SU-DHL-6 (cell line): ENCODE measurements around the gene KLHL29.

Experiments used
- H2AFZ ChIP-seq: fragments of 200-600 bp; sonication (generic); 2 replicates; pipeline ENCODE4 v1.6.1; 2014; ENCODE audit warnings: low read depth, mild to moderate bottlenecking, moderate library complexity, mixed read lengths, antibody characterized with exemption, low read length; ENCODE audit not compliant: severe bottlenecking
- H3F3A ChIP-seq: fragments of 200-600 bp; shearing (Covaris generic); 2 replicates; pipeline ENCODE4 v1.6.0; 2016; ENCODE audit warnings: antibody characterized with exemption, mild to moderate bottlenecking; ENCODE audit not compliant: insufficient read depth
- H3K27ac ChIP-seq: fragments of 200-600 bp; sonication (generic); 2 replicates; pipeline ENCODE4 v1.5.1; 2016; ENCODE audit warnings: low read depth, mild to moderate bottlenecking, low read length, moderate library complexity, mixed read lengths
- H3K27me3 ChIP-seq: fragments of 200-600 bp; sonication (generic), shearing (Covaris generic); 2 replicates; pipeline ENCODE4 v1.6.0; 2014; ENCODE audit warnings: mild to moderate bottlenecking, low read length
- H3K36me3 ChIP-seq: fragments of 200-600 bp; sonication (generic); 2 replicates; pipeline ENCODE4 v1.6.1; 2014; ENCODE audit warnings: mild to moderate bottlenecking, low read length, mixed read lengths
- H3K4me2 ChIP-seq: fragments of 300-600, 200-600 bp; shearing (Covaris generic), sonication (generic); 2 replicates; pipeline ENCODE4 v1.6.0; 2014; ENCODE audit warnings: low read length, low read depth, mild to moderate bottlenecking; ENCODE audit not compliant: poor library complexity, severe bottlenecking
- H3K4me3 ChIP-seq: fragments of 200-600 bp; sonication (generic); 2 replicates; pipeline ENCODE4 v1.5.1; 2014; ENCODE audit warnings: antibody characterized with exemption, low read length, mild to moderate bottlenecking, mixed read lengths; ENCODE audit not compliant: insufficient read depth, poor library complexity, severe bottlenecking
- H3K79me2 ChIP-seq: fragments of 200-600 bp; sonication (generic); 2 replicates; pipeline ENCODE4 v1.6.1; 2014; ENCODE audit warnings: mild to moderate bottlenecking, low read length, moderate library complexity; ENCODE audit not compliant: insufficient read depth
- H3K9ac ChIP-seq: fragments of 200-600 bp; sonication (generic); 2 replicates; pipeline ENCODE4 v1.7.0; 2014; ENCODE audit warnings: mild to moderate bottlenecking, low read length
- H3K9me2 ChIP-seq: fragments of 200-600 bp; sonication (generic); replicated peaks from 2 replicates; pipeline ENCODE4 v1.6.1; 2014; ENCODE audit warnings: low read length; ENCODE audit not compliant: insufficient read depth
- H3K9me3 ChIP-seq: fragments of 200-600 bp; sonication (generic); 2 replicates; pipeline ENCODE4 v1.6.1; 2014; ENCODE audit warnings: low read length, mixed read lengths; ENCODE audit not compliant: insufficient read depth
- H4K20me1 ChIP-seq: fragments of 200-600 bp; sonication (generic); 2 replicates; pipeline ENCODE4 v1.6.1; 2014; ENCODE audit warnings: low read depth, mild to moderate bottlenecking, antibody characterized with exemption, low read length, moderate library complexity, mixed read lengths
- EZH2phosphoT487 ChIP-seq: fragments of 200-600 bp; sonication (generic), shearing (Covaris generic); conservative IDR thresholded peaks from 2 replicates; pipeline ENCODE4 v1.6.1; 2018; ENCODE audit warnings: mild to moderate bottlenecking, antibody characterized with exemption, low read length, moderate library complexity, mixed read lengths
- TF ChIP-seq, protein P1 (sequence below): fragments of 200-600 bp; sonication (generic); IDR thresholded peaks from one replicate; pipeline ENCODE4 v1.5.1; 2017; ENCODE audit warnings: antibody characterized with exemption, mild to moderate bottlenecking, low read length, moderate library complexity; ENCODE audit not compliant: insufficient read depth, poor library complexity, severe bottlenecking

KLHL29 gene

DNA sequence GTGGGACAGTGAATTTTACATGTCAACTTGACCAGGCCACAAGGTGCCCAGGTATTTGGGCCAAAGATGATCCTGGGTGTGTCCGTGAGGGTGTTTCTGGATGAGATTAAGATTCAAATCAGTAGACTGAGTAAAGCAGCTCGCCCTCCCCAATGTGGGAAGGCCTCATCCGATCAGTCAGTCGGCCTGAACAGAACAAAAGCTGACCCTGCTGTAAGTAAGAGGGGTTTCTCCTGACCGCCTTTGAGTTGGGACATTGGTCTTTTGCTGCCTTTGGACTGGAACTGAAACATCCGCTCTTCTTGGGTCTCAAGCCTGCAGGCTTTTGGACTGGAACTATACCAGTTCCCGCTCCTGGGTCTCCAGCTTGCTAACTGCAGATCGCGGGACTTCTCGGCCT is 233.3 kb downstream of the KLHL29 start:
- Histone ChIP-seq H3K36me3 (no peaks in the 10 kb centered on the region), H3K27ac (no peak overlapping the region)

DNA sequence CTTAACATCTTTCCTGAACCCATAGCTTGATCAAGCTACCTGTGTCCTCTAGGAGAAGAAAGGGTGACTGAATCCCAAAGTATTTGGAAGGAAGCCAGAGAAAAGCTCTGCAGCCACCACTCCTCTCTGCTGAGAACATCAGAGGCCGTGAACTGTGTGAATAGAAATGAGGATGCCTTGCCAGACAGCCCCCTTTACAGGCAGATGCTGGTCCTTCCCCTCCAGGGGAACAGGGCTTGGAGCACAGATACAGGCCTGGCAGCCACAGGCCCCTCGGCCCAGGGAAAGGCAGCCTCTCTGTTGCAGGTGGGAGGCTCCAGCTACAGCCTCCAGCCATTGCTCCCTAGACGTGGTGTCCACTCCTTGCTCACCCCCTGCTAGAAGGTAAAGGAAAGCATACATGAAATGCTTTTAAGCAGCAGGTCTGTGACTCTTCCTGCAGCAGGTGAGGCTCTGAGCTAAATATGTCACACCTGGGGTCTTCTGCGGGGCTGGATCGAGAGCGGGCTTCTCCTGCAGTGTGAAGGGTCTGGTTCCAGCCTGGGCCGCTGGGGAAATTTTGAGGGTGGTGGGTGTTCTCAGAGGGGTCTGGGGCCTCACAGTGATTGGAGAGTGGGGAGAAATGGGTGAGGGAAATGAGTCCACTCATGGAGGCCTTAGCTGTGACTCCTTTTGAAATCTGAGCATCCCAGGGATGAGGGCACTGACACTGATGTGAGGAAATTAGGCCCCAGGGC is 234.0 kb downstream of the KLHL29 start:
- no peak for TF ChIP-seq EZH2phosphoT487
- TF ChIP-seq, protein P1, sequence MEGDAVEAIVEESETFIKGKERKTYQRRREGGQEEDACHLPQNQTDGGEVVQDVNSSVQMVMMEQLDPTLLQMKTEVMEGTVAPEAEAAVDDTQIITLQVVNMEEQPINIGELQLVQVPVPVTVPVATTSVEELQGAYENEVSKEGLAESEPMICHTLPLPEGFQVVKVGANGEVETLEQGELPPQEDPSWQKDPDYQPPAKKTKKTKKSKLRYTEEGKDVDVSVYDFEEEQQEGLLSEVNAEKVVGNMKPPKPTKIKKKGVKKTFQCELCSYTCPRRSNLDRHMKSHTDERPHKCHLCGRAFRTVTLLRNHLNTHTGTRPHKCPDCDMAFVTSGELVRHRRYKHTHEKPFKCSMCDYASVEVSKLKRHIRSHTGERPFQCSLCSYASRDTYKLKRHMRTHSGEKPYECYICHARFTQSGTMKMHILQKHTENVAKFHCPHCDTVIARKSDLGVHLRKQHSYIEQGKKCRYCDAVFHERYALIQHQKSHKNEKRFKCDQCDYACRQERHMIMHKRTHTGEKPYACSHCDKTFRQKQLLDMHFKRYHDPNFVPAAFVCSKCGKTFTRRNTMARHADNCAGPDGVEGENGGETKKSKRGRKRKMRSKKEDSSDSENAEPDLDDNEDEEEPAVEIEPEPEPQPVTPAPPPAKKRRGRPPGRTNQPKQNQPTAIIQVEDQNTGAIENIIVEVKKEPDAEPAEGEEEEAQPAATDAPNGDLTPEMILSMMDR: no peak
- Histone ChIP-seq H2AFZ (no peak overlapping the region), H3K79me2 (no peaks in the 10 kb centered on the region), H3K9me2 (no peaks in the 10 kb centered on the region), H3K9me3 (no peaks in the 10 kb centered on the region), H3F3A (no peaks in the 10 kb centered on the region), H4K20me1 (no peaks in the 10 kb centered on the region), H3K27me3 (no peaks in the 10 kb centered on the region), H3K27ac (no peak overlapping the region), H3K9ac (no peak overlapping the region), H3K4me3 (no peak overlapping the region), H3K36me3 (no peaks in the 10 kb centered on the region), H3K4me2 (no peak overlapping the region)

More for the DNA sequence above, 233.3 kb downstream of the KLHL29 start:
- Histone ChIP-seq H3K9ac (no peak overlapping the region), H3K79me2 (no peaks in the 10 kb centered on the region), H3K9me2 (no peaks in the 10 kb centered on the region), H3K4me2 (no peak overlapping the region), H3K9me3 (no peaks in the 10 kb centered on the region), H3K27me3 (no peaks in the 10 kb centered on the region), H4K20me1 (no peaks in the 10 kb centered on the region), H2AFZ (no peak overlapping the region), H3K4me3 (no peak overlapping the region), H3F3A (no peaks in the 10 kb centered on the region)
- TF ChIP-seq, protein P1: no peak
- no peak for TF ChIP-seq EZH2phosphoT487

DNA sequence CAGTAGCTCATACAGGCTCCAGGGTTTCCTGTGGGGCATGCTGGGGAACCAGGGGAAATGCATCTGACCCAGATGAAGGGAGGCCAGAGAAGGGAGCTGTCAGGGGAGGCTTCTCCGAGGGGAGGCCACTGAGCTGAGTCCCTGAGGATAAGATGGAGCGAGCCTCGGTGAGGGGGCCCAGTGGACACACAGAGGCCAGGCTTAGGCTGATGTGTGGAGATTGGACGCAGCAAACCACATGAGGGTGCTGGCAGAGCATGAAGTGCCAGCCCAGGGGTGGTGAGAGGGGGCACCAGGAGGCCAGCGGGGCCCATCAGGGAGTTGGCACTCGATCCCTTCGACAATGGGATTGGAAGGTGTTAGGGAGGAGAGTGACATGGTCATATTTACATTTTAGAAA is 235.0 kb downstream of the KLHL29 start:
- Histone ChIP-seq H3K9me3 (no peaks in the 10 kb centered on the region), H3K36me3 (no peaks in the 10 kb centered on the region), H3K9me2 (no peaks in the 10 kb centered on the region), H4K20me1 (no peaks in the 10 kb centered on the region), H3K27ac (no peak overlapping the region), H3K4me2 (no peak overlapping the region), H3K4me3 (no peak overlapping the region), H3K27me3 (no peaks in the 10 kb centered on the region), H3K79me2 (no peaks in the 10 kb centered on the region), H3K9ac (no peak overlapping the region), H3F3A (no peaks in the 10 kb centered on the region), H2AFZ (no peak overlapping the region)
- TF ChIP-seq EZH2phosphoT487: no peak
- TF ChIP-seq, protein P1: no peak
